Measurements from ENCODE around the gene PXDN. TPM values are rescaled to one million over a fixed set of nuclear protein-coding genes. Genes with fewer than 3 reads are reported as not detected.

PXDN gene
- total and polyA plus RNA-seq, 2 of the 4 experiments (the other 2 are of a cell fraction) = 153 to 332 TPM

DNA sequence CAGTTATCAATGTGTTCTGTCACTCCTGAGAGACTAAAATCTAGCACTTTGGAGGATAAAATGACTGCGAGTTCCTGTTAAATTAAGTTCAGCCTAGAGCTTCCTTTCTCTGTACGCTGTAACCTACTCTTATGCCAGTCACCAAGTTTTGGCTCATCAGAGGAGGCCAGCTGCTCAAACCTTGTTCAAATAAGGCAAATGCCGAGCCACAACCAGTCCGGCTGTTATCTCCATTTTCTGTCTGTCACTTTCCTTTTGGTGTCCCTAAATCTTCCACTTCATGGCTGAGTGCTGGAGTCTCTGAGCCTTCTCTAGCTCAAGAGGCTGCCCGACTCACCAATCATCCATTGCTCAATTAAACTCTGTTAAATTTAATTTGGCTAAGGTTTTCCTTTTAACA is 33.5 kb upstream of the PXDN start:
- H3K36me3 ChIP-seq (ENCODE audit: control insufficient read depth, insufficient read depth, low read length) = no peaks in the 10 kb centered on the region
- H3K9ac ChIP-seq (ENCODE audit: low read depth, low read length) = no peak overlapping the region
- no peaks in the 10 kb centered on the region; the same call in none of the 2 replicates for H3K27me3 ChIP-seq (ENCODE audit: control insufficient read depth, insufficient read depth, low read length)
- H3K4me3 ChIP-seq (ENCODE audit: insufficient read depth, low read depth, low read length) = no peak overlapping the region
- H3K4ac ChIP-seq (ENCODE audit: low read depth, low read length) = no peak overlapping the region
- no peak overlapping the region for H3K27ac ChIP-seq (ENCODE audit: insufficient read depth, low read length)
- BruUV-seq (replicated peaks) = no TSS peak
- no peak overlapping the region for H3K18ac ChIP-seq (ENCODE audit: low read depth, low read length)
- H4K5ac ChIP-seq (ENCODE audit: low read depth, low read length) = no peak overlapping the region
- intact Hi-C loops (cut with micrococcal nuclease) (no loop called here), in situ Hi-C loops (cut with MboI; ENCODE audit: low sequenced_read_pairs) (no loop called here), dilution Hi-C loops (cut with HindIII; ENCODE audit: low sequenced_read_pairs, unreplicated experiment) (no loop called here)
- TF ChIP-seq MAZ (IDR thresholded peaks at IDR 0.05; ENCODE audit: borderline replicate concordance, low read depth, low read length) = no peak
- TF ChIP-seq, protein P1, sequence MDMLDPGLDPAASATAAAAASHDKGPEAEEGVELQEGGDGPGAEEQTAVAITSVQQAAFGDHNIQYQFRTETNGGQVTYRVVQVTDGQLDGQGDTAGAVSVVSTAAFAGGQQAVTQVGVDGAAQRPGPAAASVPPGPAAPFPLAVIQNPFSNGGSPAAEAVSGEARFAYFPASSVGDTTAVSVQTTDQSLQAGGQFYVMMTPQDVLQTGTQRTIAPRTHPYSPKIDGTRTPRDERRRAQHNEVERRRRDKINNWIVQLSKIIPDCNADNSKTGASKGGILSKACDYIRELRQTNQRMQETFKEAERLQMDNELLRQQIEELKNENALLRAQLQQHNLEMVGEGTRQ (IDR thresholded peaks at IDR 0.05; ENCODE audit: low read depth, low read length) = no peak
- no peak overlapping the region; the same call in none of the 2 replicates for H2BK20ac ChIP-seq (ENCODE audit: low read depth, low read length)
- no peak overlapping the region for H3K56ac ChIP-seq (ENCODE audit: extremely low read depth, insufficient read depth, low read length)
- ATAC-seq (ENCODE audit: low read depth) (no peak), DNase-seq (no peak)
- no peak overlapping the region for H3K23ac ChIP-seq (ENCODE audit: low read depth, low read length)
- no peak overlapping the region for H2BK15ac ChIP-seq (ENCODE audit: low read depth, low read length)
- no peaks in the 10 kb centered on the region for H3K9me3 ChIP-seq (ENCODE audit: control insufficient read depth, insufficient read depth, low read length)
- WGBS, 2 experiments (ENCODE audit: extremely low coverage in 2 of 2, insufficient read length in 1 of 2) = 69% methylated on average over 4 of the region's 5 CpGs; no CpG with 5 or more reads in 1 of the 2 experiments
- no peaks in the 10 kb centered on the region for H3K79me1 ChIP-seq (ENCODE audit: low read depth in 1 of 2, low read length in 2 of 2)
- H2BK120ac ChIP-seq (ENCODE audit: low read depth, low read length) = 0 out of 2 replicates have a peak overlapping the region, but pooled peaks have one; percentile 8
- no peak overlapping the region for H2BK5ac ChIP-seq (ENCODE audit: low read depth, low read length, poor library complexity, severe bottlenecking)
- no peaks in the 10 kb centered on the region for H3K9me1 ChIP-seq (ENCODE audit: insufficient read depth, low read length)
- no peak overlapping the region for H4K91ac ChIP-seq (ENCODE audit: insufficient read depth, low read depth, low read length)
- CTCF ChIA-PET = interaction anchor here (1.1 to 1.4 kb wide), 2 partner anchors 8 to 14 kb away, joined by 3 to 6 read pairs; no protein-coding TSS in a partner anchor
- H3K4me2 ChIP-seq (ENCODE audit: low read depth, low read length) = no peak overlapping the region
- H4K8ac ChIP-seq (ENCODE audit: low read depth in 2 of 2, low read length in 2 of 2) = no peak overlapping the region
- H4K20me1 ChIP-seq (ENCODE audit: insufficient read depth, low read length) = no peaks in the 10 kb centered on the region
- H3K14ac ChIP-seq (replicated peaks; ENCODE audit: low read depth, low read length) = no peak overlapping the region
- no peak overlapping the region for H2AFZ ChIP-seq (replicated peaks; ENCODE audit: low read length, poor library complexity)
- H2AK5ac ChIP-seq (ENCODE audit: low read depth, low read length) = no peak overlapping the region
- no peak overlapping the region for H2AK9ac ChIP-seq (replicated peaks; ENCODE audit: low read depth, low read length, poor library complexity)
- H3K4me1 ChIP-seq (ENCODE audit: control insufficient read depth, insufficient read depth, low read length) = no peaks in the 10 kb centered on the region
- POLR2A ChIA-PET (ENCODE audit: unreplicated experiment) = no interaction called here
